ENCODE results near the gene NKX2-1.

- TF ChIP-seq CTCF (IDR thresholded peaks at IDR 0.05) (no peak), POLR2A (IDR thresholded peaks at IDR 0.05) (no peak)
Measured at GRCh38 chr14:36538051-36538450, 18.0 kb upstream of the NKX2-1 start.

All from right lobe of liver (tissue), 4 donors.